GM12878 (cell line): ENCODE measurements around the gene C1QL1.

ENCODE experiments used
- CEBPZ ChIP-seq: fragments of 150-350 bp; IDR thresholded peaks from 2 replicates; pipeline ENCODE4 v1.6.1; 2016; ENCODE audit warnings: low read depth, low read length
- CUX1 ChIP-seq: IDR thresholded peaks from 2 replicates; pipeline ENCODE4 v1.6.1; 2012; ENCODE audit warnings: improper control_type of control experiment, low read depth, low read length; ENCODE audit not compliant: insufficient replicate concordance
- RCOR1 ChIP-seq: conservative IDR thresholded peaks from 2 replicates; pipeline ENCODE4 v1.6.1; 2012; ENCODE audit warnings: low read depth, low read length, improper control_type of control experiment
- SREBF2 ChIP-seq: IDR thresholded peaks from 2 replicates; pipeline ENCODE4 v1.6.1; 2012; ENCODE audit warnings: mild to moderate bottlenecking, low read length

GRCh38 chr17:44996304-44996703, 28.2 kb upstream of the C1QL1 start:
- TF ChIP-seq SREBF2 (no peak), RCOR1 (no peak), CUX1 (no peak), CEBPZ (no peak)
